HG03571 (cell line): ENCODE results near the gene ZNF234.
"Not testable (repeated sequence)": the region's sequence is repeated elsewhere in the genome, so short reads cannot be mapped to it uniquely, and the experiment has no call there.

Experiments used
- ATAC-seq: cut with Tn5 transposase; IDR thresholded peaks from one replicate; pipeline ENCODE4 v1.9.1; 2021; ENCODE audit not compliant: unreplicated experiment

ZNF234 gene

GRCh38 chr19:44180968-44181367, 39.6 kb downstream of the ZNF234 start:
- ATAC-seq, result no peak

GRCh38 chr19:44182145-44182544, 40.8 kb downstream of the ZNF234 start:
- ATAC-seq, result no peak

- ATAC-seq, result no peak
Observed at GRCh38 chr19:44190020-44190419, 48.7 kb downstream of the ZNF234 start.

GRCh38 chr19:44192127-44192526, 50.8 kb downstream of the ZNF234 start:
- no peak for ATAC-seq

- ATAC-seq, result no peak
Observed at GRCh38 chr19:44196772-44197171, 55.4 kb downstream of the ZNF234 start.

- no peak for ATAC-seq
Observed at GRCh38 chr19:44202470-44202869, 61.1 kb downstream of the ZNF234 start.

GRCh38 chr19:44202974-44203373, 61.6 kb downstream of the ZNF234 start:
- ATAC-seq, result no peak

- ATAC-seq, result not testable (repeated sequence)
Observed at GRCh38 chr19:44203877-44204276, 62.5 kb downstream of the ZNF234 start.

GRCh38 chr19:44204772-44205171, 63.4 kb downstream of the ZNF234 start:
- no peak for ATAC-seq

- ATAC-seq, result peak; percentile 89
Observed at GRCh38 chr19:44207126-44207803, 65.9 kb downstream of the ZNF234 start.
